Measurements from ENCODE around the gene SPOCK1. TPM values are rescaled to one million over a fixed set of nuclear protein-coding genes. Genes with fewer than 3 reads are reported as not detected.

SPOCK1 gene
- polyA plus RNA-seq, 3 donors: 5.4 to 39.4 (median 14.7) TPM

GRCh38 chr5:137379555-137380286 is 119.4 kb downstream of the SPOCK1 start:
- no peak overlapping the region for H3K27ac ChIP-seq (ENCODE audit: low read depth, low read length)
- 81 to 86% (median 82%) methylated on average over 5 of the region's 5 CpGs for WGBS, 3 donors

DNA sequence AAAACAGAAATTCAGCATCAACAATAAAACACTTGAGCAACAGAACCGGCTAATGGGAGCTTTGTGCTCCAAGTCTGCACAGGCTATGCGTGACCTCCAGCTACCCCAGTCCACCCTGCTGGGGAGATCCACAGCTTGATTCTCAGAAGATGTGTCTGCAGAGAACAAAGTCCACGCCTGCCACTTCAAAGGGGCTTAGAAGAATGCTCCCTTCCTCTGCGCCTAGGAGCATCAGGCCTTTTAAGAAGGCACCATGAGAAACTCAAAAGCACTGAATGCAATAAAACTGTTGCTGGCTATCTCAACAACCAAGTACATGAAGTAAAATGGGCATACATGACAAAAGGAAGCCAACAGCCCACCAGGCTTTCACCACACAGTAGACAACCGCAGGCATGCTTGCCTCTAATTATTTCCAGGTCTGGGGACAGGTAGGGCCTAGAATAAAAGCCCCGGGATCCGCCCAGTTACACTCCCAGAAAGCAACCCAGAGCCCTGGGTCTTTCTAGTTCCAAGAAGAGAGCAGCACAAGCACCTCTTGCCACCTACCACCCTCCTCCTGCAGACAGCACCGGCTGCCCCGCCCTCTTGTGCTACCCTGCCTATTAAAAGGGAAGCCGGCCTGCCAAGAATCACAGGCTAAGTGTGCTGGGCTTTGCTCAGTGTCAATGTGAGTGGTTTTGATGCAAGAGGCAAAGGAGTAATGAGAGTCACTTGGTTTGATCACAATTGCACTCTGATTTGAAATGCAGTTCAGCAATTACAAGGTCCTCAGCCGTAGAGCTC is 123.2 kb downstream of the SPOCK1 start:
- H3K27ac ChIP-seq (ENCODE audit: low read depth, low read length): no peak overlapping the region
- 75 to 80% (median 79%) methylated on average over 11 of the region's 11 CpGs for WGBS, 3 donors

DNA sequence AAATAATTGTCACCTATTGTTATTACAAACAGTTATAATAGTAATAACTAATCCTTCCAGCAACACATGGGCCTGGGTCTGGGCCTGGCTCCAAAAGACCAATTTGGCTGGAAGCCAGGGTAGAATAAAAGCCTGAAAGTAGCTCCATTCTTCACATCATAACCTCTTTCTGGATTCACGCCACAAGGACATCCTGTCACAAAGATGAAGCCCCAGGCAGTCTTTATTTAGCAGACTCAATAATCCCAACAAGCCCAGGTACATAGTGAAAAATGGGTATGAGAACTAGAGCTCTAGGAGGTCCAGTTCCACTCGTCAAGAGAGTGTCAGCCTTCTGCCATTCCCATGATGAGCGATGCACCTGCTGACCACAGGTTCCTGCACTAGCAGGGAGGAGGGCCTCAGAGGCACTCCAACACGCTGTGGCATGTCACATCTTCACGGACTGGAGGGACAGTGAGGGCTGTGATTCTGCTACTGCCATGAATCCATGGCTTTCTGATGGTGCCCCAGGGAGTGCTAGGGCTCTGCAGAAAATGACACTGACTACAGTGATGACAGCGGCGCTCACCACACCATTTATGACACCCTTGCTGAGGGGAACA is 124.9 kb downstream of the SPOCK1 start:
- WGBS, 3 donors: 58 to 74% (median 60%) methylated on average over 7 of the region's 7 CpGs

DNA sequence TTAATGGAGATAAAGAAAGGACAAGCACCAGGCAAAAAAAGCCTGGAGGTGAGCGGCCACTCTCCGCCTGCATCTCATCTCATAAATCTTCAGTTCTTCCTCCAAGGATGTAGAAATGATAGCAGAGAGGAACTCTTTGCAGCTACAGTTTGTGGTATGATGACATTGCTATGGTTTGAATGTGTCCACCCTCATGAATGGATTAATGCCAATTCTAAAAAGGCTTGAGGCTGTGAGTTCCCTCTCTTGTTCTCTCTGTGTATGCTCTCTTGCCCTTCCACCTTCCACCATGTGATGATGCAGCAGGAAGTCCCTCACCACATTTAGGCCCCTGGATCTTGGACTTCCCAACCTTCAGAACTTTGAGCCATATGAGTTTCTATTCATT is 126.4 kb downstream of the SPOCK1 start:
- 56 to 92% (median 84%) methylated on average over 2 of the region's 2 CpGs for WGBS, 3 donors

More for the DNA sequence above, 124.9 kb downstream of the SPOCK1 start:
- H3K27ac ChIP-seq (ENCODE audit: low read depth, low read length): no peak overlapping the region

DNA sequence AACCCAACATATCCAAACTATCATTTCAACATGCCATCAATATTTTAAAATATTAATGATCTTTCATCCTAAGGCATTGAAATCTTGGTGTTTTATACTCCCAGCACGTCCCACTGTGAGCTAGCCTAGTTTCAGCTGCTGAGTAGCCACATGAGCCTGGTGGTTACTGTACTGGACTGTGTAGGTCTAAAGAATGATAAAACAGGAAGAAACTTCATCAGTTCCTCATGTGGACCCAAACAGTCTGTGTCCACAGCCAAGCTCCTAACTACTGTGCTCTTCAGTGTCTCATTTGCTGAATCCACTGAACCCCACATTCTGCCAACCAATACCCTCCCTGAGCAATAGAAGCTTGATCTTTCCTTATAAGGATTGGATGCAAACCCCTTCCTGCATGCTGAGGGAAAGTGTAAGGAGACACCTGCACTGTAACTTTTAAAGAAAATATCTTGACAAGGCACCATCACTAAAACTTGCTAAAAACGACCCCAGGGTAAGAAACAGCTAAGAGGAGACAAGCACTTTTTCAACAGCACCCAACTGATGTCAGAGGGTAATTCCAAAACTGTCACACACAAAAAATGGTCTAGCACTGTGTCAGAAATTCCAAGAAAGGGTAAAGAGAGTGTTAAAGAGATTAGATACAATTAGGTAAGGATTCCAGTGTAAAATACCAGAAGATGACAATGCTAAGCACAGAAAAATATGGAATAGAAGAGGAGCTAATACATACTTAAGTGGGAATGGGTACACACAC is 126.9 kb downstream of the SPOCK1 start:
- no peak overlapping the region for H3K27ac ChIP-seq (ENCODE audit: low read depth, low read length)
- WGBS, 3 donors: 62 to 77% (median 66%) methylated on average over 2 of the region's 2 CpGs

More for the DNA sequence above, 126.4 kb downstream of the SPOCK1 start:
- H3K27ac ChIP-seq (ENCODE audit: low read depth, low read length): no peak overlapping the region

DNA sequence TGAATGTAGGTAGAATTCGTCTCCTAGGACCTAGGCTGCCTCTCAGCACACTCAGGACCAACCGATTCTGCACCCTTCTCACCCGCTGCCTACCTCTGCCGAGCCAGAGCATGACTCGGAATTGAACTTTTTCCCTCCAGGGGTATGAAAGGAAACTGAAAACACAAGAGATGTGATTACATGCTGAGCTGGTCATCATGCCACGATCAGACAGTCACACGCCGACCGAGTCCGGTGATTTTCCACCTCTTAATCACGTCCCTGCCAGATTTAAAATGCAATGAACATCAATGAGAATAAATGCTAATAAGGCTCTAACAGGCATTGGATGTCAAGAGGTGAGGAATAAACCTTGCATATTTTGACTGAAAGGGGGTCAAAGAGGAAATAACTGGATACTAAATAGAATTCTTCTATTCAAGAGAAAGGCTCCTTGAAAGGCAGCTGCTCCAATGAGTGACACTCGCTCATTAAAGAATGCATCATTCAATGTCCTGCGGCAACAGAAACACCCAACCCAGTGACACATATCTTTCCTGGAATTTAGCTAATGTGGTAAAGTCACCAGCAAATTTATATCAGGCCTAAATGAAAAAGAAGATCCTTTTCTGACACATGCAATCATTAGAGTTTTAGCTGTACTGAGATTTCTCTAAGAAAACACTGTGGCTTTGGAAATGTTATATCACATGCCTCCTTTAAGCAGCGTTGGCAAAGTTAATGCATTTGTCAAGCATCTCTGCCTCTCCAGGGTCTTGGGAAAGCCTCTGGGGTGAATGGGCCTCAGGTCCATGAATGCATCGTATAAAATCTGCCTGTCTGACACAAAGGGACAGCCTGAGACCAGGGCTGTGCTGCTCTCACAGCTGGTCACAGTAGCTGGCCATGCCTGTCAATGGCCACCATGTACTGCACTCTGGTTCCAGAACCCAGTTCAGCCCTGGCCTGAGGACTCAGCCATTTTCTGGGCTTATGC is 128.7 kb downstream of the SPOCK1 start:
- WGBS, 3 donors: 88 to 89% (median 88%) methylated on average over 15 of the region's 15 CpGs
- no peak overlapping the region for H3K27ac ChIP-seq (ENCODE audit: low read depth, low read length)

DNA sequence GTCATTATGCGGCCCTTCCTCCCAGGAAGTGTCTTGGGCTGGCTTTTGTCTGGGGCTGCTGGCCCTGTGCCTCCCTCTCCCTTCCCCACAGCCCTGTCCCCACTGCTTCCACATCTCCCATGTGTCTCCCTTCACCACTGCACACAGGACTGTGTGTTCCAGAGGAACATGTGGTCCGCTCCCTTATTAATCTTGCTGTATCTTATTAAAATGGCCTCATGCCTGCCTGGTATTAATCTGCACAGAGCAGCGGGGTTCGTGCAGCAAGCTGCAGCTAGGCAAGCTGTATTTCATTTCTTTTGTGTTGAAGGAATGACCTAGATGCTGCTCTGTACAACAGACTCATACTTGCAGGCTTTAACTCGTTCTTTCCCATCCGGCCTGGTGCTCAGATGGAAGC is 130.5 kb downstream of the SPOCK1 start:
- no peak overlapping the region for H3K27ac ChIP-seq (ENCODE audit: low read depth, low read length)
- 88 to 92% (median 90%) methylated on average over 6 of the region's 6 CpGs for WGBS, 3 donors

DNA sequence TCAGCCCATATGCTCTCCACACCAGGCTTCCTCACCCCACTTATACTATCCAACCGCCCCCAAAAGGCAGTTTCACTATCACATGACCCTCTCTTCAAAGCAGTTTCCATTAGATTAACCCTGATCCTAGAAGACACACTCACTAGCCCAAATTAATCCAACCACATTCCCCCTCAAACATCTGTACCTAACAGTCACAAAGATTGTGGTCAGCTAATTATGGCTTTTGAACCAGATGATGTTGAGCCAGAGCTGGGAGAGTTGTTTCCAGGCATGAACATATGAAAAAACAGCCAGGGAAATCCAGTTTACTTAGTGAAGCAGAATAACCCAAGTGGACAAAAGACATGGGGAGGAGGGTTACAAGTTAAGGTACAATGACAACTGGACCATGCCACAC is 131.2 kb downstream of the SPOCK1 start:
- 89 to 95% (median 91%) methylated on average over 1 of the region's 1 CpG for WGBS, 3 donors

DNA sequence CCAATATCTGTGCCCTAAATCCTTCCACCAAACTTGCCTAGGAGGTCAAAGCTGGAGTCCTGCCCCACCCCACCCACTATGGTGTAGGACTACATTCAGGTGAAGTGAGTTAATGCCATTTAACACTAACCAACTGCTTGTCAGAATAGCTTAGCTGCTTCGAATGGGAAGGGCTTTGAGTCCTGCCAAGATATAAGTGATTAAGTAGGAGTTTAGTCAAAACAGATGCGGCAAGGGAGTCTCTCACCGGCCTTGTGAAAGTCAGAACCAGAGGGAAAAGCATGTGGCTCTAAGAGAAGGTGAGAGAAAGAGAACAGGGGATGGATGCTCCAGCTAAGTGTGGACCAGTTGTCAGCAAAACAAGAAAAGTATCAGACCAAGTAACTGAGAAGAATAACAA is 132.6 kb downstream of the SPOCK1 start:
- no peak overlapping the region for H3K27ac ChIP-seq (ENCODE audit: low read depth, low read length)
- 52 to 59% (median 58%) methylated on average over 3 of the region's 3 CpGs for WGBS, 3 donors

More for the DNA sequence above, 131.2 kb downstream of the SPOCK1 start:
- no peak overlapping the region for H3K27ac ChIP-seq (ENCODE audit: low read depth, low read length)

GRCh38 chr5:137365126-137365865 is 133.8 kb downstream of the SPOCK1 start:
- no peak overlapping the region for H3K27ac ChIP-seq (ENCODE audit: low read depth, low read length)
- 50 to 58% (median 54%) methylated on average over 3 of the region's 3 CpGs for WGBS, 3 donors

DNA sequence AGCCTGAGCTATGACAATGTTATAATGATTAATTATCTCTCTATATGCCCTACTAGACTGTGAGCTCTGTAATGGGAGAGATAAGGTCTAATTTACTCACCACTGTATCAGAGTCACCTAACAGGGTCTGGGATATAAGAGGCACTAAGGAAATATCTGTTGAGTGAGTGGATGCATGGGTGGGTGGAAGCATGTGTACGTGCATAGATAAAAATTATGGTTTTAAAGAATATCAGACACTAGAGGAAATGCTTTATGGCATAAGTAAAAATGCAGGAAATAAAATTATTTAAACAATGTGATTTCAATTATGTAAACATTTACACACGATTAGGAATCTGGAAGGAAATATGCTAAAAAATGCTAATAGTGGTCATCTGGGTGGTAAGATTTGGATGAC is 137.8 kb downstream of the SPOCK1 start:
- 45 to 67% (median 57%) methylated on average over 2 of the region's 2 CpGs for WGBS, 3 donors
- no peak overlapping the region for H3K27ac ChIP-seq (ENCODE audit: low read depth, low read length)

GRCh38 chr5:137360607-137361006 is 138.5 kb downstream of the SPOCK1 start:
- H3K27ac ChIP-seq (ENCODE audit: low read depth, low read length): no peak overlapping the region

GRCh38 chr5:137359941-137360340 is 139.2 kb downstream of the SPOCK1 start:
- H3K27ac ChIP-seq (ENCODE audit: low read depth, low read length): no peak overlapping the region

- WGBS, 3 donors: 72 to 77% (median 75%) methylated on average over 3 of the region's 3 CpGs
- H3K27ac ChIP-seq (ENCODE audit: low read depth, low read length): no peak overlapping the region
Measured at GRCh38 chr5:137357436-137357835, 141.7 kb downstream of the SPOCK1 start.

DNA sequence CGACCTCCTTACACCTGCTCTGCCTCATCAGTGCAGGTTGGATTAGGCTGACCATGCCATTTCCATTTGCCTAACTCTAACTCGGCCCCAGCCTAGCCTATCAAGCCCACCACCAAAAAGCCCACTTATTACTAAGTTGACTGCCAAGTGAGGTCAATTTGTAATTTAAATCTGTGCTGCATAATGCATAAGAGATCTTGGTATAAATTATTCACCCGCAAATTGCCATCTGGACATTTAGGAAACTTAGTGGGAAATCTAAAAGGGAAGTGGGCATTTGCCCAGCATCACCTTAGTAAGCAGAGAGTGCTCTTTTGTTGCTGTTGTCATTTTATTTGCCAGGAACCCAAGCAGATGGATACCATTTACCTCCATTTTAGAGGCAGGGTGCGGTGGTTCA is 143.0 kb downstream of the SPOCK1 start:
- WGBS, 3 donors: 85 to 88% (median 85%) methylated on average over 4 of the region's 4 CpGs

GRCh38 chr5:137355708-137356107 is 143.4 kb downstream of the SPOCK1 start:
- 76 to 95% (median 88%) methylated on average over 4 of the region's 4 CpGs for WGBS, 3 donors
- no peak overlapping the region for H3K27ac ChIP-seq (ENCODE audit: low read depth, low read length)

More for the DNA sequence above, 143.0 kb downstream of the SPOCK1 start:
- no peak overlapping the region for H3K27ac ChIP-seq (ENCODE audit: low read depth, low read length)

DNA sequence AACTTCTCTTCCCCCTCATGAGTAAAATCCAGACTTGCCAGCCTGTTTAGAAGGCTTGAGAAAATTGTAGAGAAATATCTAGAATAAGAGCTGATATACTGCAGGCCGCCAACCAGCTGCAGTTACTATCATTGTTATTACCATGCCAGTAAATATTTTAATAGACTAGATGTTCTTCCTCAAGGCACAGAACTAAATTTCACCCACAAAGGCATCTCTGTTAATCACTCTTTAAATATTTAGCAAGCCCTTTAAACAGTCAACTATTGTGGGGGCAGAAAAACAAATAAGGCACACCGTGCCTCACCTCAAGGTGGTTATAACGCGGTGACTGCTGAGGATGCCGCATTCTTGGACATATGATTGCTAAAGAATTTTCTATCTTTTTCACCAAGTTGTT is 147.0 kb downstream of the SPOCK1 start:
- 78 to 89% (median 86%) methylated on average over 5 of the region's 5 CpGs for WGBS, 3 donors
- no peak overlapping the region for H3K27ac ChIP-seq (ENCODE audit: low read depth, low read length)
